Esophagus squamous epithelium (tissue), 4 donors: Measurements from ENCODE around the gene TIAL1.

Experiments used
- POLR2A ChIP-seq, 4 donors: fragments of 450-650 bp; IDR thresholded peaks; one replicate each; pipeline ENCODE4 v1.6.1; 2017; ENCODE audit warnings: antibody characterized with exemption in 4 of 4, mild to moderate bottlenecking in 4 of 4, moderate library complexity in 3 of 4
- TF ChIP-seq, protein P1 (sequence below), 6 experiments: fragments of 450-650 bp in 4 of 6; fragments of 200-600 bp in 2 of 6; sonication (generic) in 2 of 6; IDR thresholded peaks; one replicate each; pipeline ENCODE4 v1.5.1; 2016 to 2019; ENCODE audit warnings: antibody characterized with exemption in 6 of 6, mild to moderate bottlenecking in 4 of 6, moderate library complexity in 4 of 6

DNA sequence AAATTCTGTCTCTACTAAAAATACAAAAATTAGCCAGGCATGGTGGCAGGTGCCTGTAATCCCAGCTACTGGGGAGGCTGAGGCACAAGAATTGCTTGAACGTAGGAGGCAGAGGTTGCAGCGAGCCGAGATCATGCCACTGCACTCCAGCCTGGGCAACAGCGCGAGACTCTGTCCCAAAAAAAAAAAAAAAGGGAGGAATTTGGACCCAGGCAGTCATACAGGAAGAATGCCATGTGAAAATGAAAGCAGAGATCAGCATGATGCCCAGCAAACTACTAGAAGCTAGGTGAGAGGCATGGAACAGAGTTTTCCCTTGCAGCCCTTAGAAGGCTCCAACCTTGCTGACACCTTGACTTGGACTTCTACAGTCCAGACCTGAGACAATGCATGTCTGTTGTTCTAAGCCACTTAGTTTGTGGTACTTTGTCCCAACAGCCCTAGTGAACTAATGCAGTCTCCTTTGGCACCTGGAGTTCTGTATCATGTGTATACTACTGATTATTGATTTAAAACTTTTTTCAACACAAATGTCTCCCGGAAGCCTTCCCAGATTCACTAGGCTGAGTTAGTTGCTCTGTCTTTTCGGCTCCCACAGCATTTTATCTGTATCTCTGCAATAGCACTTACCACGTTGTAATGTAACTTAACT is 44.2 kb upstream of the TIAL1 start:
- no peak for TF ChIP-seq POLR2A (IDR thresholded peaks at IDR 0.05)
- TF ChIP-seq, protein P1, sequence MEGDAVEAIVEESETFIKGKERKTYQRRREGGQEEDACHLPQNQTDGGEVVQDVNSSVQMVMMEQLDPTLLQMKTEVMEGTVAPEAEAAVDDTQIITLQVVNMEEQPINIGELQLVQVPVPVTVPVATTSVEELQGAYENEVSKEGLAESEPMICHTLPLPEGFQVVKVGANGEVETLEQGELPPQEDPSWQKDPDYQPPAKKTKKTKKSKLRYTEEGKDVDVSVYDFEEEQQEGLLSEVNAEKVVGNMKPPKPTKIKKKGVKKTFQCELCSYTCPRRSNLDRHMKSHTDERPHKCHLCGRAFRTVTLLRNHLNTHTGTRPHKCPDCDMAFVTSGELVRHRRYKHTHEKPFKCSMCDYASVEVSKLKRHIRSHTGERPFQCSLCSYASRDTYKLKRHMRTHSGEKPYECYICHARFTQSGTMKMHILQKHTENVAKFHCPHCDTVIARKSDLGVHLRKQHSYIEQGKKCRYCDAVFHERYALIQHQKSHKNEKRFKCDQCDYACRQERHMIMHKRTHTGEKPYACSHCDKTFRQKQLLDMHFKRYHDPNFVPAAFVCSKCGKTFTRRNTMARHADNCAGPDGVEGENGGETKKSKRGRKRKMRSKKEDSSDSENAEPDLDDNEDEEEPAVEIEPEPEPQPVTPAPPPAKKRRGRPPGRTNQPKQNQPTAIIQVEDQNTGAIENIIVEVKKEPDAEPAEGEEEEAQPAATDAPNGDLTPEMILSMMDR (IDR thresholded peaks at IDR 0.05) = no peak
